ENCODE results near the gene ABT1.
A peak's percentile ranks its signal among the peaks of the same experiment; 100 is the strongest.

The ABT1 gene

DNA sequence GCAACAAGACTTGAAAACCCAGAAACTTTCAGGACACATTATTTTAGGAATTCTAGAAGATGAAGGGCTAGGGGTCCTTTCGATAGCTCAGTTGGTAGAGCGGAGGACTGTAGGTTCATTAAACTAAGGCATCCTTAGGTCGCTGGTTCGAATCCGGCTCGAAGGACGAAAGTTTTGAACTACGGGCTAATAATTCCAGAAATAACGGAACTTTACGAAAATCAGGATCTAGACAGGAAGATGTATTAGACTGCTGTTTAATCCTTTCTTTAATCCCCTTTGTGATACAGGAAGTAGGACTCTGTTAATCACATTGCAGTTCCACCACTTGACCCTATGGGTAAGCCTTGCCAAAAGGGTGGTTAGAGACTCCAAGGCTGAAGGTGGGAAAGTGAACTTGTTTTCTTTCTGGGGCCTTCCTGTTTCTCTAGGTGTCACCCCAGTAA, 21.2 kb upstream of the ABT1 start:
- no peak for DNase-seq (ENCODE audit: low spot score)

DNA sequence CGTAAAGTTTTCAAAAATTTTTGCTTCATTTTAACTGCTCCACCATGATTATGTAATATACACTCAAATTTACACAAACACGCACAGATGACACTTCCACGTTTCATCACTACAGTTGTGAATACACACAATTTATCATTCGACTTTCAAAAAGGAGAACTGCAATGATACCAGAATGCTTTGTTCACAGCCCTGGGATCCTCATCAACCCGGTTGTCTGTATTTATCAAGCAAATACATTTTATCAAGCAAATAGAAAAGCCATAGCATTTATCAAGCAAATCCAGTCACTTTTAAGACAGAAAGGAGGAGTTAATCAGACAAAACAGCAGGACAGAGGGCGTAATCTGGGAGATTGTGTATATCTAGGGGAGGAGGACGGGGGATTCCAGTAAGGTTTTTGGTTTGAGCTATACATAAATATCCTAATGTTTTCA, 20.3 kb upstream of the ABT1 start:
- DNase-seq (ENCODE audit: low spot score): no peak

DNA sequence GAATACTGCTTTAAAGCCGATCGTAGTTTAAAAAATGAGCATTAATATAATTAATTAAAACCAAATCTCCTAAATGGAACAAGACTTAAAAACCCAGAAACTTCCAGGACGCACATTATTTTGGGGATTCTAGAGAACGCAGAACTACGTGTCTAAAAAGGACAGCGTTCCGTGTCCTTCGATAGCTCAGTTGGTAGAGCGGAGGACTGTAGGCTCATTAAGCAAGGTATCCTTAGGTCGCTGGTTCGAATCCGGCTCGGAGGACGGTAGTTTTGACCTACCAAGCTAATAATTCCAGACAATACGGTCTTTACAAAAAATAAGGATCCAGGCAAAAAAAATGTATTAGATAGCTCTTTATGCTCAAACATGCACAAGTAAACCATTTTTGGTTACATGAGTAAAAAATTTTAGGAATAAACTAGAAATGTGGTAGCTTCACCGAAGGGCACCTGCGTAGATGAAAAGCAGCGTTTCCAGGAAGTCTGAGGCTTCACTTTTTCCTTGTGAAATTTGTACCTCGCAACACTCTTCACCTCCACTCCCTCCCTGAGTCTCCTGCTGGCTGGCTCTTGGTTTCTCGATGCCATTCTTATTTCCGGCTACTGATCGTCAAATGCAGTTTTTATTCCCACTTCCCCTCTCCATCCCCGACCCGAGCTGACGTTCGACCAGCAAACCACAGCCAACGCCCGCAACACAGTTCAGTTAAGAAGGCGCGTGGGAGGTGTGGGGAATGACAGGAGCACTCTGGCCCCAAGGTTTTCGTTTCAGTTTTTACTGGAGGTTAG, 19.6 kb upstream of the ABT1 start:
- peak; percentile 56 for DNase-seq (ENCODE audit: low spot score)

DNA sequence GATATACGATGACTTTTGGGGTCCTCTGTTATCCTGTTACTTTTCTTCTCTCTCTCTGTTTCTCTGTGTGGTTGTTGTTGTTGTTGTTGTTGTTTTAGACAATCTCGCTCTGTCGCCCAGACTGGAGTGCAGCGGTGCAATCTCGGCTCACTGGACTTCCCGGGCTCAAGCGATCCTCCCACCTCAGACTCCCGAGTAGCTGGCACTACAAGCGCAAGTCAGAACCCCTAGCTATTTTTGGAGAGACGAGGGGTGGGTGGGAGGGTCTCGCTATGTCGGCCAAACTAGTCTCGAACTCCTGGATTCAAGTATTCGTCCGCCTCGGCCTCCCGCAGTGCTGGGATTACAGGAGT, 19.1 kb upstream of the ABT1 start:
- DNase-seq (ENCODE audit: low spot score): no peak

DNA sequence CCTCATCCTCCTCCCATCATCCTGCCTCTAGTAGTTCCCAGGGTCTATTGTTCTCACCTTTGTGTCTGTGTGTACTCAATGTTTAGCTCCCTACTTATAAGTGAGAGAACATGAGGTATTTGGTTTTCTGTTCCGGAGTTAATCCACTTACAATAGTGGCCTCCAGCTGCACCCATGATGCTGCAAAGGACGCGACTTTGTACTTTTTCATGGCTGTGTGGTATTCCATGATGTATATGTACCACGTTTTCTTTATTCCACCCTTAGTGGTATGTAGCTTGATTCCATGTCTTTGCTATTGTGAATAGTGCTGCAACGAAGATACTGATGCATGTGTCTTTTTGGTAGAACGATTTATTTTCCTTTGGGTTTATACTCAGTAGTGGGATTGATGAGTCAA, 18.5 kb upstream of the ABT1 start:
- DNase-seq (ENCODE audit: low spot score): no peak

DNA sequence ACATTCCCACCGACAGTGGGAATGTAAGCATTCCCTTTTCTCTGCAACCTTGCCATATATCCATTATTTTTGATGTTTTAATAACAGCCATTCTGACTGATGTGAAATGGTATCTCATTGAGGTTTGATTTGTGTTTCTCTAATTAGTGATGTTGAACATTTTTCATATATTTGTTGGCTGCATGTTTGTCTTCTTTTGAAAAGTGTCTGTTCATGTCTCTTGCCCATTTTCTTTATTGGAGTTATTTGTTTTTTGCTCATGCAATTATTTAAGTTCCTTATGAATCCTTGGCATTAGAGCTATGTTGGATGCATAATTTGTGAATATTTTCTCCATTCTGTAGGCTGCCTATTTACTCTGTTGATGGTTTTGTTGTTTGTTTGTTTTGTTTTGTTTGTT, 18.0 kb upstream of the ABT1 start:
- no peak for DNase-seq (ENCODE audit: low spot score)

DNA sequence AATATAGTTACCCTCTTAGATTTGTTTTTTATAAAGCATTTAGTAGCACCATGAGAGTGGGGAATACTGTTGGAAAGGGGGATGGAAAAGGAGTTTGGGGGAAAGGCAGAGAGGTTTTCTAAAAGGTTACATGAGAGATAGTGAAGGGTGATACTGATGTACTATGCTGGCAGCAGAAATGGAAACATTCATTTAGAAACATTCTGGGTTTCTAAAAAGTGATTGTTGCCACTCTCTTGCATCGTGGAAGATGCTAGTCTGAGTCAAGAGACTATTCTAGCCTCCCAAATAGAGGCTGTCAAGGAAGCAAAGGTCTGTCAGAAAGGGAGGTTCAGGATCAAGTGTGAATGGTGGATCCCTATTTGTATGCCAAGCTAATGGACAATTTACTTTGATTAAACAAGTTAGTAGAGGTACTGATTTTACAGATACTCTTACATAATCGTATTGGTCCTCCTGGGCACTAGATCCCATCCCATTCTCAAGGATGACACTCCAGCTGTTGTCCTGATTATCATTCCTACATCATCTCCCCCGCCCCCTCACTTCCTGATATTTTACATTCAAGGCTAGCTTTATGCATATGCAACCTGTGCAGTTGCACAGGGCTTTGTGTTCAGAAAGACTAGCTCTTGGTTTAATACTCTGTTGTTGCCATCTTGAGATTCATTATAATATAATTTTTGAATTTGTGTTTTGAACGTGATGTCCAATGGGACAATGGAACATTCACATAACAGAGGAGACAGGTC, 15.4 kb upstream of the ABT1 start:
- no peak for DNase-seq (ENCODE audit: low spot score)

DNA sequence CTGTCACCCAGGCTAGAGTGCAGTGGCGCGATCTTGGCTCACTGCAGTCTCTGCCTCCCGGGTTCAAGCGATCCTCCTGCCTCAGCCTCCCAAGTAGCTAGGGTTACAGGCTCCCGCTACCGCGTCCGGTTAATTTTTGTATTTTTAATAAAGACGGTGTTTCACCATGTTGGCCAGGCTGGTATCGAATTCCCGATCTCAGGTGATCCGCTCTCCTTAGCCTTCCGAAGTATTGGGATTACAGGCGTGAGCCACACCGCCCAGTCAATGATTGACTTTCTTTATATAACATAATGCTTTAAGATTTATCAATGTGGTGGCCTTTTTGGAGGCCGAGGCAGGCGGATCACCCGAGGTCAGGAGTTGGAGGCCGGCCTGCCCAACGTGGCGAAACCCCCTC, 7.8 kb upstream of the ABT1 start:
- DNase-seq (ENCODE audit: low spot score): no peak

DNA sequence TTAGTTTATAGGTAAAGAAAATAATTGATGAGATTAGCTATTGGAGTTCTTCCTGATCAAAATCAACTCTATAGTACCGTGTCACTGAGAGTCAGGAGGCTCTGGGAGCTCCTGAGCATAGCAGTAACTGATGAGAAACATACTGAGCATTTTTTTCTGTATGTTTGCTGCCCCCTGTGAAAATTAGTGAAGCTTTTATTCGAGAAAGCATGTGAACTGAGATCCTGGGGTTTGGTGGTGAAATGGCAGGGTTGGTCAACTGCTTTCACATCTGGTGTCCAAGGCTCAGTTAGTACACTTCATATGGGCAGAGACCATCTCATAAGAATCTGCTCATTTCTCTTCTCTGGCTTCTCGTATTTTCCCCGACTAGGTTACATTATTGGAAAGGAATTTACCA, 4.1 kb upstream of the ABT1 start:
- no peak for DNase-seq (ENCODE audit: low spot score)

DNA sequence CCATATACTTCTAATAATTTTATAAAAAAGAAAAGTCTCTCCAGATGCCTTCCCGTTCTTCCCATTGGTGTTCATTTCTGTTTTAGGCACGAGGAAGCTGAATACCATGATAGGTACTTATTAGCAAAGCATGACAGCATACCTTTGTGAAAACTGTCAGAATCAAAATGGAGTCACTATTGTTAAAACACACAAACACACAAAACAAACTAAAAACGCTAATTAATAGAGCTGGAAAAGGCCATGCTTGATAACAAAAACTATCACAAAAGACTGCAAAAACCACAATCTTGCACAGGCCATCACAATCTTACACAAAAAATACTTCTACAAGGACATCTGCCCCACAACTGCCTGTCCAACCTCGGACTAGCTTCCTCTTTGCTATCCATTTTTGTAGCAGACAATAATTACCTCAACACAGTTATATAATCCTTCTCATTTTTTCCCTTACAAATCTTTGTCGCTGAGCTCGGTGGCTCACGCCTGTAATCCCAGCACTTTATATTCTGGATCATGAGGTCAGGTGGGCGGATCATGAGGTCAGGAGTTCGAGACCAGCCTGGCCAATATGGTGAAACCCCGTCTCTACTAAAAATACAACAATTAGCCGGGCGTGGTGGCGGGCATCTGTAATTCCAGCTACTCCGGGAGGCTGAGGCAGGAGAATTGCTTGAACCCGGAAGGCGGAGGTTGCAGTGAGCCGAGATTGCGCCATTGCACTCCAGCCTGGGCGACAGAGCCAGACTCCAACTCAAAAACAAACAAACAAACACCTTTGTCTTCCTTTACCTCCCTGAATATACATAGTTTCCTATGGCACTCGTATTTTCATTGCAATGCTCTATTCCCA, 3.2 kb upstream of the ABT1 start:
- no peak for DNase-seq (ENCODE audit: low spot score)

DNA sequence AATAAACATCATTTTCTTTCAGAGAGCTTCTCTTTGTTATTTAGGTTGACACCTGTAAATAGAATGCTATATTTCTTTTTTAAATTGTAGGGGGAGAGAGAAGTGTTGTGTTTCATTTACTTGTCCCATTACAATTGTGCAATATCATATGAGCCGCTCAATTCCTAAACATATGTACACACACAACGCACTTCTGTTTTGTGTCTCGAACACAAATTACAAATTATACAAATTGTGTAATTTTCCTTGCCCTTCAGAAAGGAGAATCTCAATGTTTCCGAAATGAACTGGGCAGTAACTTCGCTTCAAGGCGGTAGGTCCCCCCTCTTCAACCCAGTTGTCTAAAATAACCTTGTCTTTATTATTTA, 2.6 kb upstream of the ABT1 start:
- no peak for DNase-seq (ENCODE audit: low spot score)

DNA sequence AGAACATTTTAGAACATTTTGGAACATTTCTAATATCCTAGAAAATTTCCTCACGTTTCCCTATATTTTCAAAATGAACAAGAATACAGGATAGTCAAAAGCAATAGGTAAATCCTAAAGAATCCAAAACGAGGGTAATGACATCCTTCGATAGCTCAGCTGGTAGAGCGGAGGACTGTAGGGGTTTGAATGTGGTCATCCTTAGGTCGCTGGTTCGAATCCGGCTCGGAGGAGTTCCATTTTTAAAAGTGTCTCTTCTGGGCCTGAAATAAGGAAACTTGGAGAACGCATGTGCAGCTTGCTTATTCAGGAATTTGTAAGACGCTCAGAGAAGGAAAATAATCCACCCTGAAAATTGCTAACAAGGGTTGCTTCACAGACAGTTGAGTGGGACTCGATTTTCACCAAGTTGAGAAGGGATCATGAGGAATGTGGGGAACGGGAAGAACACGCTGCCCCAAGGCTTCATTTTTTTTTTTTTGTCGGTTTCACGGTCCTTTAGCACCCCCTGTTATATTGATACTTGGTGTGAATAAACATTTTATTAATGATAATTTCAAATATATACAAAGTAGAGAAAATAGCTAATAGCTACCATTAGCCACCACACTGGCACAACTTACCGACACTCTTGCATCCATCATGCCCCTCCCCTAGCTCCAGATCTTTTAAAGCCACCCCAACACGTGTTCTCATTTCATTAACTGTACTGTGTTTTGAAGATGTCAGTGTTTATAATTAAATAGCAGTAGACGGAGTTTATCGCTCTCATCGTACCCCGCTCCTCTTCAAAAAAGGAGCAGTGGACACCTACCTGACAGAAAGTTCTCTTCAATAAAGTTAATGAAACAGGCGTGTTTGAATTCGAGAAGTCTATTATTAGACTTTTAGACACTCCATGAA, 1.8 kb upstream of the ABT1 start:
- DNase-seq (ENCODE audit: low spot score): no peak

DNA sequence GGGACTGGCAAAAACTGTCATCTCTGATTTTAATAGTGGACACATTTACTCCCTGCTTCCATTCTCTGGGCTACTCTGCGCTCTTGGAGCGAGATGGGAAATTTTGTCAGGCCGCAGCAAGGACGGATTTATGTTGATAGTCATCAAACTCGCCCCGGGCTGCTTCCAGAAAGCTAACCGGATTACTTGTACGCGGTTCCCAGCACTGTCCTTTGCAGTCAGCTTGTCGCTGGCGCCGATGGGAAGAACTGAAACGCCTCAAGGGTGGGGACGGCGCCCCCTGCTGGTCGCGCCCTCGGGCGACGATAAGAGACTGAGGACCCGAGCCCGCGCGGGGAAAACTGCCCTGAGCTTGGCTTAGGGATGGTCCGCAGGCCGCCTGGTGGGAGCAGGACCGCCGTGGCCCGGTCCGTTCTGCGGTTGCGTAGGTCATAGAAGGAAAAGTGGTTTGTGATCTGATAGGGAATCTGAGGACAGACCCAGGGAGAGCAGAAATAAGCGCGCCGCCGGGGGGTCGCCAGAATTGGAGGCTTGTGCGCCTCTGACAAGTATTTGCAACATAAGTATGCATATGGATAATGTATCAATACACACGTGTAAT, 984 bp upstream of the ABT1 start:
- DNase-seq (ENCODE audit: low spot score): peak; percentile 82

DNA sequence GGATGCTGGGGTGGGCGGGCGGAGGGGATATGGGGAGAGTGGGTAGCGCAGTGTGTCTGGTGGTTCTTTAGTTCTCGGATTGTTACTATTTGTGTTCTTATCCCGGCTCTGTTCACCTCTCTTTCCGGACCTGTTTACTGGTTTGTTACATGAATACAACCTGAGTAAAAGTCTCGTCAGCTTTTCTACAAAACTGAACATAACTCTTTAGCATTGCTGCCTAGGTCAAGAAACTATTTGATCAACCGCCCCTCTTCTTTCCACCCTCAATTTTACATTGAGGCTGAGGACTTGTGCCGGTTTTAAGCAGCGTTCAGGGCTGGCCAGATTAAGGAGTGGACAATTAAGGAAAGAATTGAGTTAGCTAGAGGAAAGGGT, 625 bp downstream of the ABT1 start:
- DNase-seq (ENCODE audit: low spot score): no peak

DNA sequence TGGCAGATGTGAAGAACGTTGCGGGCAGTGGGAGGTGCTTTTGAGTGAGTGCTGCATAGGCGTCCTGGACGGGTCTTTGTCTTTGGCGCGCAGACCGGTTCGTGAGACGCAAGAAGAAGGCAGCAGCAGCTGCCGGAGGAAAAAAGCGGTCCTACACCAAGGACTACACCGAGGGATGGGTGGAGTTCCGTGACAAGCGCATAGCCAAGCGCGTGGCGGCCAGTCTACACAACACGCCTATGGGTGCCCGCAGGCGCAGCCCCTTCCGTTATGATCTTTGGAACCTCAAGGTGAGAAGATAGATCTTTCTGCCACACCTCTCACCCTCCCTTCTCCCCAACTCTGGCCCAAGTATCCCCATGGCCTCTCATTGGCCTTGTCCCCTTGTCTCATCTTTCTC, 1.1 kb downstream of the ABT1 start:
- no peak for DNase-seq (ENCODE audit: low spot score)

DNA sequence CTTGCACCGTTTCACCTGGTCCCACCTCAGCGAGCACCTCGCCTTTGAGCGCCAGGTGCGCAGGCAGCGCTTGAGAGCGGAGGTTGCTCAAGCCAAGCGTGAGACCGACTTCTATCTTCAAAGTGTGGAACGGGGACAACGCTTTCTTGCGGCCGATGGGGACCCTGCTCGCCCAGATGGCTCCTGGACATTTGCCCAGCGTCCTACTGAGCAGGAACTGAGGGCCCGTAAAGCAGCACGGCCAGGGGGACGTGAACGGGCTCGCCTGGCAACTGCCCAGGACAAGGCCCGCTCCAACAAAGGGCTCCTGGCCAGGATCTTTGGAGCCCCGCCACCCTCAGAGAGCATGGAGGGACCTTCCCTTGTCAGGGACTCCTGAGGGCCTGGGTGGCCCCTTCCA, 1.5 kb downstream of the ABT1 start:
- no peak for DNase-seq (ENCODE audit: low spot score)

DNA sequence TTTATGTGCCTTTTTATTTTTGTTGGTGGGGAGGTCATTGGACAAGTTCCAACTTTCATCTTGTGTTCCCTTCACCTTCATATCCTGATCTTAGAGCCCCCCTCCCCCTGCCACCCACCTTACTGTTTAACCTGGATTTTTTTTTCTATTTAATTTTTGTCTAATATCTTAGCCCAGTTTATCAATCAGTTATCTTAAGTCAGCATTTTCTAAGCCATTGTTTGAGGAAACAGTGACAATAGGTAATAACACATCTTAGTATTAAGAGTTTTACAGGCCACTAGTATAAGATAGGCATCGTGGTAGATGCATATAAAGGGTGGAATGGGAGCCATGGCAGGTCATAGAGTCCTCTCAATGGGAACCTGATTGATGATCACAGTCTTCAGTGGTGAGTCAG, 2.4 kb downstream of the ABT1 start:
- DNase-seq (ENCODE audit: low spot score): no peak

DNA sequence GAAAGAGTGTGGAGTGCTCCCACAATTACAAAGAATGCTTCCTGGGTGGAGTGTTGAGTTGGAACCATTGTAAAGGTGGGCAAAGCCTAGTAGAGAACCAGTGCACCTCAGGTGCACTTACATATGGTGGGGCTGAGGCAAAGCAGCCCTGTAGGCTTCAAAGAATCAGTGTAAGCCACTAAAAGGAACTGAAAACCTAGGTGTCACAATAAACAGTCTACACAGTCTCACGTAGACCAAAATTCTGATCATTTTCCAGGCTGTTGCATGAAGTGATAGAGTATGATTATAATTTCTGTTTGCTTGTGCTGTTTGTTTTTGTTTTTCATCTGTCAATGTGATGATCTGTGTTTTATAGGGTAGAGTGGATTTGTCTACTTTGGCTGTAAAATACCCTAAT, 2.8 kb downstream of the ABT1 start:
- DNase-seq (ENCODE audit: low spot score): no peak

DNA sequence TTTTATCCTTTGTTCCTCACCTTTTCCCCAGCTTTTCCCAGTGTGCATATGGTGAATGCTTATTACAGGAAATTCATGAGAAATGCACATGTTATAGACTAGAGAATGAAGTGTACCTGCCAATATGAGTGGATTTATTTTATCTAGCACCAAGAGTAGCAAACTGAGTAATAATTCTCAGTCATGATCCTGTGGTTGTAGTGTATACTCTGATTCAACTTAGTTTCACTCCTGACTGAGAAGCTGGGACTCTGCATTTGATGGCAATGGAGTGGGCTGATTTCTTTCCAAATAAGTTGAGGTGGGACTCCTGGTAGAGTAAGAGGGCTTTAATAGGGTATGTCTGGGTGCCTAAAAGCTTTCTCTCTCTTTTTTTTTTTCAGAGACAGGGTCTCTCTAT, 4.0 kb downstream of the ABT1 start:
- DNase-seq (ENCODE audit: low spot score): no peak

DNA sequence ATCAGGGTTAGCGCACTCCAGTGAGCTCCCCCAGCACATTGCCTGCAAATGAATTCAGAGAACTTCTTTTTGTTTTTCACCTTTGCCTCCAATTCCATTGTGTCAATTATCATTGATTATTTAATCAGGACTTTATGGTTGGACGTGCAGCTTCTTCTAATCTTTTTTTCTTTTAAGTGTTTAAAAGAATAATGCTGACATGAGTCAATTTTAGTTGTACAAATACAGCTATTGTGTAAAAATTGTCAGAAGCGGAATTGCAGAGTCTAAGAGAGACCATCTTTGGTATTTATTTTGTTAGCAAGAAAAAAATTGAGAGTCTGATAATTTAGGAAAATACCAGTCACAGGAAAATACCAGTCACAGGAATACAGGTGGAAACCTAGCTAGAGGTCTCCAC, 5.5 kb downstream of the ABT1 start:
- DNase-seq (ENCODE audit: low spot score): no peak

DNA sequence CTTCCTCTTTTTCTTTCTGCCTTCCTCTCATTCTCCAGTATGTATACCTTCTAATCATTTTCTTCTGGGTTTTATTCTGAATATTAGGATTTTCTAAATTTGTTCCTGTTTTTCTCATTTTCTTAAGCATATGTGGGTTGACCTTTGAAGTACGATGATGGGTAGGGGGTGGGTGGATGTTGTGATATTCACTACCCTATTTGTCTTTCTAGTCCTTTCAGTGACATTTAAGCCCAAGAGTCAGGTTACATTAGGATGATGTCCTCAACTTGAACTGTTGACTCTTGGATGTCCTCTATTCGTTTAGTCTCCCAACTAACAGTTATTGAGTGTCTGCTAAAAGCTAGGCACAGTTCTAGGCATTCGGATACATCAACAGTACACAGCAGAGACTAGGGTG, 7.3 kb downstream of the ABT1 start:
- DNase-seq (ENCODE audit: low spot score): no peak

DNA sequence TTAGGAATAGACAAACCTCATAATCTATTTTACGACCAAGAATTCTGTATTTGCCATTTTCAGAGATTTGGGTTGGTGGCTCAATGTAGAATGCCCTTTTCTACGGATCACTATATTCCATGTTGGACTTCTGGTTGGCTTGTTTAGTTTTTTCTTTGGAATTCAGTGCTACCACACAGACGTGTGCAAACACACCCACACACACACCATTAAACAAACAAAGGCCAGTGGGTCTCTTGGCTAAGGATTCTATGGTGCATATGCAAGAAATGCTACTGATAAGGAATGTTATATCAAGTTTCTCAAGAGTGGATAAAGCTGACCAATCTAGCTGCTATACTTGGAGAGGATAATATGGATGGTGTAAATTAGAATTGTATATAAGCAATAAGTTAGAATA, 8.0 kb downstream of the ABT1 start:
- no peak for DNase-seq (ENCODE audit: low spot score)

Measured in CD4-positive, alpha-beta T cell treated with Interleukin-15 for 4 hours (primary cell).